NOMO-1 treated with DMSO at 0.1 percent for 48 hours (cell line): Measurements from ENCODE around the gene GNG8.

Experiments
- DNase-seq: peaks from one replicate; lab custom pipeline; 2025; ENCODE audit not compliant: unreplicated experiment; lab: John Stamatoyannopoulos, UW

GNG8 gene

GRCh38 chr19:46635920-46636761 lies at the start of gene GNG8:
Gene GNG8, minus strand, starts transcription at chr19:46636202. Its CDS starts 1,520 bp downstream, at chr19:46634682.
- DNase-seq, result no peak

DNA sequence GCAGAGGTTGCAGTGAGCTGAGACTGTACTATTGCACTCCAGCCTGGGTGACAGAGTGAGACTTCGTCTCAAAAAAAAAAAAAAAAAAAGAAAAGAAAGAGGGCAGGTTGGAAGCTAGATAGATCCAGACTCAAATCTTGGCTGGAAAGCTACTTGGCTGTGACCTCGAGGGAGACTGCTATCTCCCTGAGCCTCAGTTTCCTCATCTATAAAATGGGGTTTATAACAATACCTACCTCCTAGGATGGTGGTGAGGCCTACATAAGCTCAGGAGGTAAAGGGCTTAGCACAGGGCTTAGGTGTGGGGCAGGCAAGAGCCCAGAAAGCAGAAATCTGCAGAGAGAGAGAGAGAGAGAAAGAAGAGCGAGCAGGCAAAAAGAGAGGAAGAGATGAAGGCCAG lies 49.2 kb upstream of the GNG8 start:
- no peak for DNase-seq

GRCh38 chr19:46678110-46678732 lies 42.2 kb upstream of the GNG8 start:
- DNase-seq, result no peak

- no peak for DNase-seq
Measured at GRCh38 chr19:46674416-46675178, 38.6 kb upstream of the GNG8 start.

GRCh38 chr19:46670813-46671212 lies 34.8 kb upstream of the GNG8 start:
- no peak for DNase-seq

DNA sequence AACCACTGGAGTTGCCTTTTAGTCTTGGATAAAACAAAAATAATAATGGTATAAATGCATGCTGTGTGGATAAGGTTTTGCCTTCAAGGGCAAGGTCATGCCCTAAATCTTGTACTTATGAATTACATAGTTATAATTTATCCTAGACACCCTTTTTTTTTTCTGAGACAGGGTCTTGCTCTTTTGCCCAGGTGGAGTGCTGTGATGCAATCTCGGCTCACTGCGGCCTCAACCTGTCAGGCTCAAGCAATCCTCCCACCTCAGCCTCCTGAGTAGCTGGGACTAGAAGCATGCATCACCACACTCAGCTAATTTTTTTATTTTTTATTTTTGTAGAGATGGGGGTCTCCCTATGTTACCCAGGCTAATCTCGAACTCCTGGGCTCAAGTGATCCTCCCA lies 32.7 kb upstream of the GNG8 start:
- no peak for DNase-seq

- no peak for DNase-seq
Measured at GRCh38 chr19:46665072-46665471, 29.1 kb upstream of the GNG8 start.

GRCh38 chr19:46661735-46662592 lies 26.0 kb upstream of the GNG8 start:
- peak; percentile 90 for DNase-seq

- DNase-seq, result peak; percentile 100
Measured at GRCh38 chr19:46661020-46661731, 25.2 kb upstream of the GNG8 start, which contains the start of gene DACT3. Gene DACT3, minus strand, starts transcription at chr19:46661182. Its CDS starts 118 bp downstream, at chr19:46661064.

DNA sequence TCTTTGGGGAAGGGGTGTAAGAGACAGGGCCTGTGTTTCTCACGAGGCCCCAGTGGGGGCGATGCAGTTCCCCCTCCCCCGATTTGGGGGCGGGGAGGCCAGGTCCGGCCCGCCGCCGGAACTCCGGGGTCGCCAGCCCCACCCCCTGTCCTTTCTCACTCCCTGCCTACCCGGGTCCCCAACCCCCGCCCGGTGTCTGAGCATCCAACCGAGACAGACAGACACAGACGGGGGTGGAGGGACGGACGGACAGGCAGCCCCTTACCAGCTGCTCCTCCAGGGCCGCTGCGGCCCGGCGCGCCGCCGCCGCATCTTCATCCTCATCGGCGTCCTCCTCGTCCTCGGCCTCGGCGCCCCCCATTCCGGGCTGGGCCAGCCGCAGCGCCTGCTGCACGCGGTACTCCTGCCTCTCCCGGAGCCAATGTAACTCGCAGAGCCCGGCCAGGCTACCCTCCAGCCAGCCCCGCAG lies 24.6 kb upstream of the GNG8 start:
- no peak for DNase-seq

- DNase-seq, result no peak
Measured at GRCh38 chr19:46660008-46660517, 24.1 kb upstream of the GNG8 start.

DNA sequence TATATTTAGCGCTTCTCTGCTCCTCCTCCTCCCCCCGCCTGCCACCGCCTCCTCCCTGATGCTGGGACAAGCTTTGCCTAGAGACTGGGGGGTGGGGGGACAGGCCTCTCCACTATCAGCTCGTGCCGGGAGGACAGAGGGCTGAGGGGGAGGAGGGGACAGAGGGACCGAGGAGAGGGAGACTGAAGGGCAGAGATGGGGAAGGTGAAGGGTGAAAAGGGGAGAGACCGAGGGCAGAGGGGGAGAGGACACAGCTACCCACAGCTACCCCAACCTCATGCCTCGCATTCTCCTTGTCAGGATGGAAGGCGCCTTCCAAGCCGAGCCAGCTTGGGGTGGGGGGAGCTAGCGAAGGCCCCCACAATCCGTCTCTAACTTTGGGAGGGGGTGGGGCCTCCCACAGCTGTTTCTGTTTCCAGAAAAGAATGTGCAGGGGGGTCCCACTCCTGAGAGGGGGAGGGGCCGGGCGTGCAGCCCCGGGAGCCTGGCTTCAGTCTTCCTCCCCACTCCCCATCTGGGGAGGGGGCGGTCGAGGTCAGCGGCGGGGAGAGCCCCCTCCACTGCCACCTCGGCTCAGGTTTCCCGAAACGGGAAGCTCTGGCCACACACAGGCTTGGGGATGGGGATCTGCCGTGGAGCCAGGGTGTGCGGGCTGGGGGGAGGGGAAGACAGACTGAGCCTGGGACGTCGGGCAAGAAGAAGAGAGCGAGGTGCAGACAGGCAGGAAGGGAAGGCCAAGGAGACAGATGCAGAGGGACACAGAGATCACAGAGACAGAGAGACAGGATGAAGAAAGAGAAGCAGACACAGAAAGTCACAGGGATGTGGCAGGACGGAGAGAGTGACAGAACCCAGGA lies 23.4 kb upstream of the GNG8 start:
- no peak for DNase-seq

DNA sequence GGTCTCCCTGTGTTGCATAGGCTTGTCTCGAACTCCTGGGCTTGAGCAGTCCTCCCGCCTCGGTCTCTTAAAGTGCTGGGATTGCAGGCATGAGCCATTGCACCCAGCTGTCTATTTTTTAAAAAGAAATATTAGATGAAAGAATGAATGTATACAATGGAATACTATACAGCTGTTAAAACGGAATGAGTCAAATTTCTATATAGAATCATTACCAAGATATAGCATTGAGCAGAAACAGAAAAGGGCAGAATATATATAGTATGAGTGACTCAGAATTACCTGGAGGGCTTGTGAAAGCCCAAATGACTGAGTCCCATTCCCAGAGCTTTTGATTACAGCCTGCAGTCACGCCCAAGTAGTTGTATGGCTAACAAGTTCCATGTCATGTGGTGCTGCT lies 20.5 kb upstream of the GNG8 start:
- DNase-seq, result no peak

- peak; percentile 47 for DNase-seq
Measured at GRCh38 chr19:46654621-46655152, 18.7 kb upstream of the GNG8 start.

- no peak for DNase-seq
Measured at GRCh38 chr19:46650445-46650844, 14.4 kb upstream of the GNG8 start.

- DNase-seq, result no peak
Measured at GRCh38 chr19:46648961-46649960, 13.3 kb upstream of the GNG8 start.
